Inflammatory macrophage treated with lipopolysaccharide for 1 hour (primary cell): ENCODE results near the gene SLC38A2.
A peak's percentile ranks its signal among the peaks of the same experiment; 100 is the strongest.
"Not testable (repeated sequence)": the region's sequence is repeated elsewhere in the genome, so short reads cannot be mapped to it uniquely, and the experiment has no call there.

Experiments used
- DNase-seq, 2 donors: peaks; one replicate each; pipeline ENCODE4 v3.0.0-alpha.2; 2020 to 2022

SLC38A2 gene

DNA sequence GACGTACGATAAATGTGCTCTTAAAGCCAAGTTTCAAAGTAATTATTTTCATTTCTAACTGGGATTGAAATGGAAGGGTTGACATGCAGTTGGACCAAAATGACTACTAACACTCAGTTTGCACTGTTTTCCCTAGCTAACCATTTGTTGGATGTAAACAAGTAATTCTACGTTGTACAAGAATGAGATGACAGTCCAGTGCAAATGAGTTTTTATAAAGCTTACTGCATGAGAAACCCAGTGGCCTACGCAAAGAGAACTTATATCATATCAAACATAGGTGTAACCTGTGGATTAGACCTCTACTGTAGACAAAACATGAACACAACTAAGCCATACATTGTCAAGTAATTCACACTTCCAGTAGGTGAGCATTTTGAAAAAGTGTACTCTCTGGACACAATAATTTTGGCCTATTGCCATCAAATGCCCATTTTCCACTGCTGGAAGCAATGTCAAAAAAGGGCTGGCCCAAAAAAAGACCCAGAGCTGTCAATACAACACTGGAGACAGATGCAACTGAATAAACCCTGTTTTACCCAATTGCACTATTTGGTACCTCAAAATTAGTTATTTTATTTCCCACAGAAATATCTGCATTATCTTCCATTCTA lies 12.8 kb downstream of the SLC38A2 start:
- no peak for DNase-seq

DNA sequence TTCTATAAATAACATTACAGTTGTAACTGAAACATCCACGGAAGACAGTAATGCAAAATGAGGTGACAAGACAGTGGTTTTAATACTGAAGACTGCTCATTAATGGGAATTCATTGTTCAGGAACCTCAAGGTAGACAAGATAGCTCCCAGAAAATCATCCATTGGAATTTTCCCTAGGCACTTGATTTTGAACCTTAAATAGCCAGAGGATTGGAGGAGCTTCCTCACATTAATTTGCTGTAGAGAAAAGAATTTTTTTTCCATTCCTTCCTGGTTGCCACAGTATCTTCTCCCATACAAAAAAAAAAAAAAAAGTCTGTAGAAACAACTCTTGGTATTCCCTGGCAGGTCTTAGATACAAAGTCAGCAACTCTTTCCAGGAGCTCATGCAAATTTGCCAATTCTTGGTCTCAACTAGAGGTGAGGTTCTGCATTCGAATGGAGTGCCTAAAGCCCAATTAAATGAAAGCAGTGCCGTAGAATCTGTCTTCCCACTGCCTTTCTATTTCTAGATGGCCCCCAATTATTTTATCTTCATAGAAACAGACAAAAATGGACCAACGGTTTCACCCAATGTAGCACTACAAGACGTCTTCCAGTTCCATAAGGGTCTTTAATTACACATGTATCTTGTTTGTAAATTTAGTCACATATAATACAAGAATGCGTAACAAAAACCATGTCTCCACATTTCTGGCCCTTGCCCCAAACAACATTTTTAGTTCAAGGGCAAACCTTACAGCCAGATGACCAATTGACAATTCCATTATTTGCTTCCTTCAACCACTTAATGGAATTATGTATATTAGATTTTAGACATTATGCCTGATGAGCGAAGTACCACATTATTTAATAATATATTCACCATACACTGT lies 13.5 kb downstream of the SLC38A2 start:
- DNase-seq = no peak

DNA sequence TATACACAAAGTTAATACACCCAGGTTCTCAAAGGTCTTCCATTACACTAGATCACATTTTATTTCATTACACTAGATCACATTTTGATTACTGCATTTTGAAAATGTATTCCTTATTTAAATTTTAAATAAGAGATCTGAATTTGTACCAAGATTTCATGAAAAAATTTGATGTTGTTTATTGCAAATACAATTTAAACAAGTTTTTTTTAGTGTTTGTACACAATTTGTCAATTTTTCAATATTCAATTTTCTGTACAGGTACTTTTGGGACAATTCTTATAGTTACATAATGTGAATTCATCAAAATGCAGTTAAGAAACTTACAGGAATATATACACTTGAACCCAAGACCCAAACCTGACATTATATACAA lies 14.3 kb downstream of the SLC38A2 start:
- DNase-seq = no peak

DNA sequence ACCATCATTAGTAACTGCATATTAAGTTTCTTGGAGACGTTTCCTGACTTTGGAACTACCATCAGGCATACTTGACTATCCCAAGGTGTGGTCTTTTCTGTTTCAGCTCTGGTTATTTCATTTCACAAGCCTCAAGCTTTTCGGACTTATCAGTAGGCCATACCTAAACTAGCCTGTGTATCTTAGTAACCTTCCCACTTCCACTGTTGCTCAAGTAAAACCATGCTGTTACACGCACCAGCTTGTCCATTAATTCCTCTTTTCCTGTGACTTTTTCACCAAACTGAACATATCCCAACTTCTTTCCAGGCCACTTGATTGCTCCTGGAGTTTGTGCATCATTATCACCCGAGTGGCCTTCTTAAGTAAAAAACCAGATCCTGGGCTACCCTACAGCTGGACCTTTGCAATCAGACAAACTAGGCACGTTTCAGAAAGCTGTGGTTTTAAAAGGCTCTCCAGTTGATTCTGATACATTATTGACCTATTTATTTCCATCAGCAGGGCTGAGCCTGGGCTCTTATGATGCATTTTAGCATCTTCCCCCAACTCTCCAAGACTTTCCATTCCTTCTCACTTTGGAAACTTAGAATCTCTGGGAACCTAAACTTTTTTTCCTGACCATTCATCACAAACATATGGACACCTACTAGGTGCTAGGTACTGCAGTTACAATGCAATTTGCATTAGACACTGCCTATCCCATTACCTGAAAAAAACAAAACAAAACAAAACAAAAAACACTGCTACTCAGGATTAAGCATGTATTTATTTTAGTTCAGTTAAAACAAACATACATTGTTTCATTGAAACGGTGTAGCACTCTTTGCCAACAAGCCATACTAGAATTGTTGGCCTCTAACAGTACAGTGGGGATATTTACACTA lies 14.9 kb downstream of the SLC38A2 start:
- DNase-seq = no peak

DNA sequence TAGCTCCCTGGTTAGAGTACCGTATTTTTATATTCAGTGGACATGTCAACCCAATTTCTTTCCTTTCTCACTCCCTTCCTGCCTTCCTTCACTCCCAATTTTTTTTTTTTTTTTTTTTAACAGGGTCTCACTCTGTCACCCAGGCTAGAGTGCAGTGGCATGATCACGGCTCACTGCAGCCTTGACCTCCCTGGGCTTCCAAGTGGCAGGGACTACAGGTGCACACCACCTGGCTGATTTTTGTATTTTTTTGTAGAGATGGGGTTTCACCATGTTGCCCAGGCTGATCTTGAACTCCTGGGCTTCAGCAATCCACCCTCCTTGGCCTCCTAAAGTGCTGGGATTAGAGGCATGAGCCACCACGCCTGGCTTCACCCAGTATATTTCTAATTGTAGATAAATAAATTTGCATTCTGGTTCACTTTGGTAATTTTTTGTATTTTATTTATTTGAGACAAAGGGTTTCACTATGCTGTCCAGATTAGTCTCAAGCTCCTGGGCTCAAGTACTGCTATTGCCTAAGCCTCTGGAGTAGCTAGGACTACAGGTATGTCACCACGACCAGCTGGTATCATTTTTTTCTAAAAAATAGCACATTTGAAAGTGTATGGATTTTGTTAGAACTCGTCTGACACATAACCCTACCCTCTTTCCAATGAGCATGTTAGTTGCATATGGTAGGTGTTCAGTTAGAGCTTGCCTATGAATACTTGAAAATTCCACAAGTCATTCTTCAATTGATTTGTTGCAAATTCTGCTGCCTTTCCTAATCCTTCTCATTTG lies 15.7 kb downstream of the SLC38A2 start:
- DNase-seq = no peak

DNA sequence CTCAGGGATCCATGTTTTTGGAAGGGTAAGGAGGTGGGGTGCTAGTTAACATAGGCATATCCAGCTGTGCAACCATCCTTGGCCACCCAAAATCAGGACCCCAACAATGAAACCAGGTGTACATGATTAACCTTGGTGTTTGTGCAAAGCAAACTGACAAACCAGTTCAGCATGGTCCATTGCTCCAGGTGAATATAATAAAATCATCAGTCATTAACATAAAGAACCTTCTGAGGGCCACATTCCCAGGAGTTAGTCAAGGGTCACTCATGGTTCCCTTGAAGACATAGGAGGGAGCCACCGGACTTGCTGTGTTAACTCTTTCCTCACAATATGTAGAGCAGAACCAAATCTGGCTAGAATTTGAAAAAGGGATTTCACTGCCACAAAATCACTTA lies 17.8 kb downstream of the SLC38A2 start:
- no peak for DNase-seq

DNA sequence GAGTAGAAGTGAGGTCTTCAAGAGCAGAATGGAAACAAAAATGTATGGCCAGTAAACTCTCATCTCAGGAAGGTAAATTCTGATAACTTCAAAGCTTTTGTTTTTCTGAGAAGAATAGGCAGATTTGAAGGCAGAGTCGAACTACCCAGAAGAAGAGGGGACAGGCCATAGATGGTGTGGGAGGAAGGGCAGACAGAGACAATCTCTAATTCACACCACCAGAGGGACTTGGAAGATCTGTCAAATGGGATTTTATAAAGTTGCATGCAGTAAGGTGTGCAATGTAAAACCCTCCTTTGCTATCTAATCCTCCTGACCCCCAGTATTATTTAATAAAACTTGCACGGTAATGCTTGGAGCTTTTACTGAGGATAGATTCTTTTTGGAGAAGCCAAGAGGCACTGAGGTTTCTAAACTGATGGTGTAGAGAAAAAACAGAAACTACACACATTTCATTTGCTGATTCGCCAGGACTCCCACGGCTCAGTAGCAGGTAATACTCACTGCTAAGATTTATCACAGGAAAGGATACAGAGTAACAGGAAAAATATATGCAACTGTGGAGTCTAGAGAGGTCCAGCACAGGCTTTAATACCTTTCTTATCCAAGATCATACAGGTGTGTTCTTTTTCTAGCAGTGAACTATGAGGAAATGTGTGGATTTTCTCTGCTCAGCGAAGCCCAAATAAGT lies 18.3 kb downstream of the SLC38A2 start:
- no peak for DNase-seq

DNA sequence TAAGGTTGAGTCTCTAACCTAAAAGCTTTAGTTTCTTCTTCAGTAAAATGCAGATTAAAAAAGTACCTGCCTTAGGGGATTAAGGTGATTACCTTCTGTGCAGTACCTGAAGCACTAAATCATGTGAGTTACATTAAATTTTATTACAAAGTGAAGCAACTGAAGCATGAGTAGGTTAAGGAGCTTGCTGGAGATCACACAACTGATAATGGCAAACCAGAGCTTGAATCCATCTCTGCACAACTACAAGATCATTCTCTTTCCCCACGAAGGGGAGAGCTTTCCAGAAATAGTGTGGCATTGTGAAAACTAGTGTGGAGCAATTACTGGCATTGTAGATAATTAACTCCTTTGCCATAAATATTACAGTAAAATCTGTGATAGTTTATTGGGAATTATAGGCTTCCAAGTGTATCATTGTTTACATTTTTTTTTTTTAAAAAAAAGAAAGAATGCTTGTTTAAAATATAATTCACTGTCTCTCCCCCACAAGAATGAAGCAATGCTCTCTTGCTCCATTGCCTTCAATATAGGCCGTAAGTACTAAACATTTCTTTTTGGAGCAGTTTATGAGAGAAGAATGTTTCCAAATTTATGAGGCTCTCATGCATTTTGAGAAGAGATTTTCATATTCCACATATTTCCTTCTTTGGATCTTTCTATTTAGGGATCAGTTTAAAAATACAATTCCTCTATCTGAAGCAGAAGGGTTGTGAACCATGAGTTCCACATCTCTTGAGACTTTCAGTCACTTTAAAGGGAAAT lies 20.5 kb downstream of the SLC38A2 start:
- DNase-seq = no peak

DNA sequence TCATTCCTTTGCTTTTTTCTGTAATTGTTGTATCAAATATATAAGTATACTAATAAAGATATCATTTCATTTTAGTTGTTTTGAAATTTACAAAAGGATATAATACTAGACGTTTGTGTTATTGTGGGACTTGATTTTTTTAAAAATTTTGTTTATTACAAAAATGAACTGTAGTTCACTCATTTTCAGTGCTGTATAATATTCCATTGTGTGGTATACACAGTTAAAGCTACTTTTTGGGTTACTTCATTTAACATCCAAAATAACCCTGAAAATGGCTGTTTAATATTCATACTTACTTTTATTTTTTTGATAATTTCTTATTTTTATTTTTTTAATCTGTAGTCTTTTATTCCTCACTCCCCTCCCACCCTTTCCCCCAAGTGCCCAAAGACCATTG lies 21.4 kb downstream of the SLC38A2 start:
- DNase-seq = no peak

DNA sequence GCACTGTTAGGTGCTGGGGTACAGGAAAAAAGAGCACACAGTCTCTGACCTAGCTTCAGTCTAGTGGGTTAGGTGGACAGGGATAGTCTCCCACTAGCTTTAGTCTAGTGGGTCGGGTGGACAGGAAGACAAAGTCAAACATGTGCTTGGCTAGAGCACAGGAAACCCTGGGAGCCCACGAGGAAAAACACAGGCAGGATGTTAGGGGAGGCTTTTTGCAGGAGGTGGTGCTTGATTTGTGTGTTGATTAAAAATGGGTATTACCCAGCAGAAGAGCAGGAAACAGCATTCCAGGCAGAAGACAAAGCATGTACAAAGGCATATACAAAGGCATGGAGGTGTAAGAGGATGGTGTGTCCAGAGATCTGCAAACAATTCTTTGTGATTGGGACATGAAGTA lies 23.3 kb downstream of the SLC38A2 start:
- no peak for DNase-seq

DNA sequence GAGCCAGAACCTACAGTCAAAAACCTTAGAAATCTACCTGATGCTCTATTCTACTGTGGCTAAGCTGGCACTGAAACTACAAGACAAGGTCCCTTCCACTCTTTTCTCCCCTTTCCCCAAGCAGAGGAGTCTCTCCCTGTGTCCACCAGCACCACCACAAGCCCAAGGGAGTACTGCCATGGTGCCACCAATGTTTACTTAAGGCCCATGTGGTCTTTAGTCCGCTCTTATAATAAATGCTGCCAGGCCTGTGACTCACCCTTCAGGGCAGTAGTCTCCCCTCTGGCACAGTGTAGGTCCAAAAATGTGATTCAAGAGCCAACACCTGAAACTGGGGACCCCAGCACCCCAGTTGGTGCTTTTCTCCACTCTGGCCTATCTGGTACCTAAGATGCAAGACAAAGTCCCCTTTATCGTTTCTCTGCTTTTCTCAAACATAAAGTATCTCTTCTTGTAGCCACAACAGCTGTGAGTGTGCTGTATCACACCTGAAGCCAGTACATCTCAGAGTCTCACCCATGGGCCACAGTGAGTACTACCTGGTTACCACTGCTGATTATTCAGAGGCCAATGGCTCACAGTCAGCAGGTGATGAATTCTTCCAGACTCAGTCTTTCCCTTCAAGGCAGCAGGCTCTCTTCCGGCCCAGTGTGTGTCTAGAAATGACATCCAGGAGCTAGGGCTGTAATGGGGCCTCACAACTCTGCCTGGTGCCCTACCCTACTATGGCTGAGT lies 29.3 kb downstream of the SLC38A2 start:
- DNase-seq = no peak

DNA sequence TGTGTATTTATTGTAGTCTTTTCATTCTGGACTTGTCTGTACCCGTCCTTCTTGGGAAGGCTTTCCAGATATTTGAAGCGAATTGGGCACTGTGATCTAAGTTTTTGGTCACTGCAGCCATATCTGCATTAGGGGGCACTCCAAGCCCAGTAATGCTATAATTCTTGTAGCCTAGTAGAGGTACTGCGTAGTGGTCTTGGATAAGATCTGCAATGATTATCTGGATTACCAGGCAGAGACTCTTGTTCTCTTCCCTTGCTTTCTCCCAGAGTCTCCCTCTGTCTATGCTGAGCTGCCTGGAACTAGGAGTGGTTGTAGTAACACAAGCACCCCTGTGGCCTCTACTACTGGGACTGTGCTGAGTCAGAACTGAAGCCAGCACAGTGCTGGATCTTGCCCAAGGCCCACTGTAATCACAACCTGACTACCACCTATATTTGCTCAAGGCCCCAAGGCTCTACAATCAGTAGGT lies 30.0 kb downstream of the SLC38A2 start:
- DNase-seq = peak in 1 of 2 donors; percentile 40

DNA sequence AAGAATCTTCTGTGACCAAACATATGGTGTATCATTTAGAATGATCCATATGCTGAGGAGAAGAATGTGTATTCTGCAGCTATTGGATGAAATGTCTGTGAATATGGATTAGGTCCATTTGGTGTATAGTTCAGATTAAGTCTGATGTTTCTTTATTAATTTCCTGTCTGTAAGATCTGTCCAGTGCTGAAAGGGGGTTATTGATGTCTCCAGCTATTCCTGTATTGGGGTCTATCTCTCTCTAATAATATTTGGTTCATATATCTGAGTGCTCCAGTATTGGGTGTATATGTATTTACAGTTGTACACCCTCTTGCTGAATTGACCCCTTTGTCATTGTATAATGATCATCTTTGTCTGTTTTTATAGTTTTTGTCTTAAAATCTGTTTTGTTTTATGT lies 33.5 kb downstream of the SLC38A2 start:
- DNase-seq = no peak

DNA sequence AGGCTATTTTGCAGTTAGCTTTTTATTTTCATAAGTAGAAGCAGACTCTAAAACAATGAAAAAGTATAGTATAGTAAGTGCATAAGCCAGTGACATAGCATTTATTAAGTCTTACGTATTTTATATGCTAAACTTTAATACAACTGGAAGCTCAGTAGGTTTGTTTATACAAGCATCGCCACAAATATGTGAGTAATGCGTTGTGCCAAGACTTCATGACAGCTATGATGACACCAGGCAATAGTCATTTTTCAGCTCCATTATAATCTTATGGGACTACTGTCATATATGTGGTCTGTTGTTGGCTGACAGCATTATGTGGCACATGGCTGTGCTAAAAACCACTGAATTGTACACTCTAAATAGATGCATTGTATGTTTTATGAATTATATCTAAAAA lies 40.3 kb downstream of the SLC38A2 start:
- DNase-seq = no peak

DNA sequence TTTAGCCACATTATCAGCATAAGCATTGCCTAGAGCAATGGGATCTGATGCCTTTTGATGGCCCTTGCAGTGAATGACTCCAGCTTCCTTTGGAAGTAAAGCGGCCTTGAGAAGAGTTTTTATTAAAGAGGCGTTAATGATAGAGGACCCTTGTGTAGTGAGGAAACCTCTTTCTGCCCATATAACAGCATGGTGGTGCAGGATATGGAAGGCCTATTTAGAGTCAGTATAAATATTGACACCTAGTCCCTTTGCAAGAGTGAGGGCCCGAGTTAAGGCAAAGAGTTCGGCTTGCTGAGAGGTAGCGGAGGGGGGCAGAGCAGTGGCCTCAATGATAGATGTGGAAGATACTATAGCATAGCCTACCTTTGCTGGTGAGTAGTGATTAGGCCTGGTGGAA lies 47.5 kb downstream of the SLC38A2 start:
- not testable (repeated sequence) for DNase-seq

DNA sequence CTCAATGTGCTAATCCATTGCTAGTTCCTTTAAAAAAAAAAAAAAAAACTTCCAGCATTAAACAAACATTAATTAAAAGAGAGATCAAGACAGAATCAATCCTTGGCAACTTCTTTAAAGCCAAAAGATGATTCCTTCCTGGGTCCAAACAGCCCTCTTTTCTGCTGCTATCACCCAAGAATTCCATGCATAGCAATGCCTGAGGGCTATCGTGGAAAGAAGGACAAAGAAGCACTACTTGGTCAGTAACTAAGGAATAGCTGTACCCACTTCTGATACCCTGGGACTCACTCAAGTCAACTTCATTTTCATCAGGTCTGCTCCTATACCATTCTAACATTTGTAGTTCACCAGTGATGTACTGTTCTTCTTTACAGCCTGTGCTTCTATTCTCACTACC lies 51.8 kb downstream of the SLC38A2 start:
- no peak for DNase-seq

DNA sequence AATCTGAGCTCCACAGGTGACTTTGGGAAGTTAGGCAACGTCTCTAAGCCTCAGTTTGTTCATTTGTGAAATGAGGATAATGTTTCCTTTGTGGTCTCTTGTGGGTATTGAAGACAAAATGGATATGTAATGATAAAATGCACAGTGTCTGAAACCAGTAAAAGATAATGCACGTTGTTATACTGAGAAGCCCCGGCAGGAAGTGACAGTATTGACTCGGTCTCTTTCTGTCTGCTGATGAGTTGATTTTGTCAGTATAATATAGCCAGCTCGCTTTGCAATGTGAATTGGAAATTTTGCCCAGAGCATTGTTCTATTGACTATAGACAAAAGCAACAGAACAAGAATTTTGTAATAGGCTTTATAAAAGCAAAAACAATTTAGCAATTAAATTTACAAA lies 54.5 kb downstream of the SLC38A2 start:
- no peak for DNase-seq
